Measurements from ENCODE around the gene THOC6.
"Not testable (repeated sequence)": the region's sequence is repeated elsewhere in the genome, so short reads cannot be mapped to it uniquely, and the experiment has no call there.

Gene THOC6

DNA sequence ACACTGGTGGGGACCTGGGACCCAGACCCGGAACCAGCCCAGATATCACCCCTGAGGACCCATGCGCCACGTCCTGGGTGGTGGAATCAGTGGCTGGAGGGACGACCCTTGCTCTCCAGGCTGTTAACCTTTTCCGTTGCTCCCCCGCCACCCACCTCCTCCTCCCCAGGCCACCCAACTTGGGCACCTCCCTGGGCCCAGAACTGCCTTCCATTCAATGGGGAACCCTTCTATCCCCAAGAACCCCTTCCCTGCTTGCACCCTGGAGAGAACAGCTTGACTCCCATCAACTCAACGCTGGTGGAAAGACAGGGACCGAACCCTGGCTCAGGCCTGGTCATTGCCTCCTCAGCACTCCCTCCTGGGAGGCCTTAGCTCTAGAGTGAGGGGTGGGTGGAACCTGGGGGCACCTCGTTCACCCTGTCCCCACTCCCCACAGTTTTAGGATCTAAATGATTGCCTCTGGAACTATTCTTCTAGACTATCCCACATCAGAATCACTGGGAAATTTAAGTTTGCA lies 35.9 kb downstream of the THOC6 start:
- Histone ChIP-seq H3K27me3 (ENCODE audit: control insufficient read depth in 1 of 2, insufficient read depth in 2 of 2, low read length in 2 of 2) (peaks cover 0 to 12% of the 10 kb centered on the region in 2 donors), H3K4me1 (ENCODE audit: insufficient read depth, low read length) (peaks cover 6% of the 10 kb centered on the region), H3K9ac (ENCODE audit: low read length) (no peak overlapping the region), H3K4me3 (ENCODE audit: low read depth in 1 of 2, low read length in 2 of 2) (peak overlapping the region; percentile 58 to 65), H3K27ac (ENCODE audit: low read depth, low read length) (no peak overlapping the region), H3K9me3 (ENCODE audit: low read length) (no peaks in the 10 kb centered on the region), H3K36me3 (ENCODE audit: insufficient read depth, low read length) (no peaks in the 10 kb centered on the region)

- no peak overlapping the region for H3K9ac ChIP-seq (ENCODE audit: low read length)
- no peaks in the 10 kb centered on the region for H3K9me3 ChIP-seq (ENCODE audit: low read length)
- peaks cover 11% of the 10 kb centered on the region for H3K4me1 ChIP-seq (ENCODE audit: insufficient read depth, low read length)
- H3K27ac ChIP-seq (ENCODE audit: low read depth, low read length) = no peak overlapping the region
- peaks cover 0 to 12% of the 10 kb centered on the region in 2 donors for H3K27me3 ChIP-seq (ENCODE audit: control insufficient read depth in 1 of 2, insufficient read depth in 2 of 2, low read length in 2 of 2)
- H3K36me3 ChIP-seq (ENCODE audit: insufficient read depth, low read length) = no peaks in the 10 kb centered on the region
- no peak overlapping the region for H3K4me3 ChIP-seq (ENCODE audit: low read depth in 1 of 2, low read length in 2 of 2)
Measured at GRCh38 chr16:3060339-3061127, 36.7 kb downstream of the THOC6 start.

GRCh38 chr16:3062553-3062952 lies 38.7 kb downstream of the THOC6 start:
- H3K27me3 ChIP-seq (ENCODE audit: control insufficient read depth in 1 of 2, insufficient read depth in 2 of 2, low read length in 2 of 2) = peaks cover 0 to 12% of the 10 kb centered on the region in 2 donors
- H3K4me1 ChIP-seq (ENCODE audit: insufficient read depth, low read length) = peaks cover 12% of the 10 kb centered on the region
- no peaks in the 10 kb centered on the region for H3K36me3 ChIP-seq (ENCODE audit: insufficient read depth, low read length)
- no peak overlapping the region for H3K9ac ChIP-seq (ENCODE audit: low read length)
- no peak overlapping the region for H3K27ac ChIP-seq (ENCODE audit: low read depth, low read length)
- H3K4me3 ChIP-seq (ENCODE audit: low read depth in 1 of 2, low read length in 2 of 2) = no peak overlapping the region
- H3K9me3 ChIP-seq (ENCODE audit: low read length) = no peaks in the 10 kb centered on the region

DNA sequence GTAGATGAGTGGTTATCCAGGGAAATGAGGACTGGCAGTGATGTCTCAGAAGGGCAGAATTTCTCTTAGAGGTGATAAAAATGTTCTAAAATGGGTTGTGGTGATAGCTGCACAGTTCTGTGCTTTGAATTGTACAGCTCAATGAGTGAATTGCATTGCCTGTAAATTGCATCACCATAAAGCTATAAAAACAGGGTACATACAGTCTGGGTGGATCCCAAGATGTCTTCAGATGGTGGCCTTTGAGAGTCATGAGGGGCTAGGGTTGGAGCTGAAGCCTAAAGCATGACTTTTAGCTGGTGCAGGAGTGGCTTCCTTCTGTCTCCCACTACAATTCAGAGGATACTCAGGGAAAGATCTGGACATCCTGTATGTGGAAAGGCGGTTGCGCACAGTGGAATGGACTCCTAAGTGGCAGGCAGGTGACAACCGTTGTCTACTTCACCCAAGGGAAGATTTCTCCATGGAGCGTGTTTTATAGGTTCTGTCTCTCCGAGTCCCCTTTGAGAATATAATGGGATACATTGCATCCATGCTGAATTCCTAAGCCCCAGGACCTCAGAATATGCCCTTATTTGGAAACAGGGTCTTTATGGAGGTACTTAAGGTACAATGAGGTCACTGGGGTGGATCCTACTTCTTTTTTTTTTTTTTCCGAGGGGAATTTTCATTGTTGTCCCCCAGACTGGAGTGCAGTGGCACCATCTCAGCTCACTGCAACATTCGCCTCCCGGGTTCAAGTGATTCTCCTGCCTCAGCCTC lies 40.0 kb downstream of the THOC6 start:
- Histone ChIP-seq H3K4me3 (ENCODE audit: low read depth in 1 of 2, low read length in 2 of 2) (no peak overlapping the region), H3K4me1 (ENCODE audit: insufficient read depth, low read length) (peaks cover 12% of the 10 kb centered on the region), H3K9ac (ENCODE audit: low read length) (no peak overlapping the region), H3K27ac (ENCODE audit: low read depth, low read length) (no peak overlapping the region), H3K9me3 (ENCODE audit: low read length) (no peaks in the 10 kb centered on the region), H3K27me3 (ENCODE audit: control insufficient read depth in 1 of 2, insufficient read depth in 2 of 2, low read length in 2 of 2) (peaks cover 0 to 3% of the 10 kb centered on the region in 2 donors), H3K36me3 (ENCODE audit: insufficient read depth, low read length) (no peaks in the 10 kb centered on the region)

GRCh38 chr16:3065069-3065741 lies 41.4 kb downstream of the THOC6 start, which contains the start of gene IL32:
IL32 (plus strand) TSS chr16:3065640; CDS start chr16:3065812, 172 bp downstream.
- H3K36me3 ChIP-seq (ENCODE audit: insufficient read depth, low read length) = no peaks in the 10 kb centered on the region
- H3K4me3 ChIP-seq (ENCODE audit: low read depth in 1 of 2, low read length in 2 of 2) = peak within 1 kb of the TSS; percentile 27 to 50
- H3K4me1 ChIP-seq (ENCODE audit: insufficient read depth, low read length) = peaks cover 6% of the 10 kb centered on the region
- H3K9ac ChIP-seq (ENCODE audit: low read length) = peak within 1 kb of the TSS; percentile 30
- peak within 1 kb of the TSS; percentile 41 for H3K27ac ChIP-seq (ENCODE audit: low read depth, low read length)
- H3K27me3 ChIP-seq (ENCODE audit: control insufficient read depth in 1 of 2, insufficient read depth in 2 of 2, low read length in 2 of 2) = no peaks in the 10 kb centered on the region
- no peaks in the 10 kb centered on the region for H3K9me3 ChIP-seq (ENCODE audit: low read length)

DNA sequence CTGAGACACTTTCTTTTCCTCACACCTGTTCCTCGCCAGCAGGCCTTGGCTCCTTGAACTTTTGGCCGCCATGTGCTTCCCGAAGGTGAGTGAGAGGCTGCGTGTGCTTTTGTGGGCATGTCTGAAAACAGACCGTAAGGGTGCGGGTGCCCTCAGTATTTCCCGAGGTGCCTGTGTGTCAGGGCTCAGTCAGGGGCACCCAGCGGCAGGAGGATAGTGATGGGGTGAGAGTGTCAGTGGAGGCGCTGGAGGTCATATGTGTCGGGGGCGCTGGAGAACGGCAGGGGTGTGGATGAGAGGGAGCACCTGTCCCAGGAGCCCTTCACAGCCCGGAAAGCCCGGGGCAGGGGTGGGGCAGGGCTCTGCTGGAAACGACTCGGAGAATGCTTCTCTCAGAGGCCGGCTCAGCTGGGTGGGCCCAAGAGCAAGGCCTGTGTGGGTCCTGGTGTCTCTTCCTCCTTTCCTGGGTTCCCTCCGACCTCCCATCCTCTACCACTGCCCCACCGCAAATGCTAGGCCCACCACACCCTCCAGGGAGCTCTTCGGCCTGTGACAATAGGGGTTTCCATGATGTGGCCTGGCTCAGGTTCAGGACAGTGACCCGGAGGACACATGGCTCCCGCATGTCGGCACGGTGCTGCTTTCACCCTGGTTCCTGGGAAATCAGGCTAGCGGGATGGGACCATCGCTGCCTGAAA lies 42.1 kb downstream of the THOC6 start:
- Histone ChIP-seq H3K27me3 (ENCODE audit: control insufficient read depth in 1 of 2, insufficient read depth in 2 of 2, low read length in 2 of 2) (no peaks in the 10 kb centered on the region), H3K27ac (ENCODE audit: low read depth, low read length) (peak overlapping the region; percentile 14), H3K4me3 (ENCODE audit: low read depth in 1 of 2, low read length in 2 of 2) (peak overlapping the region; percentile 27 to 50), H3K9ac (ENCODE audit: low read length) (peak overlapping the region; percentile 30), H3K36me3 (ENCODE audit: insufficient read depth, low read length) (no peaks in the 10 kb centered on the region), H3K9me3 (ENCODE audit: low read length) (no peaks in the 10 kb centered on the region), H3K4me1 (ENCODE audit: insufficient read depth, low read length) (peaks cover 6% of the 10 kb centered on the region)

GRCh38 chr16:3066440-3066748 lies 42.6 kb downstream of the THOC6 start:
- no peaks in the 10 kb centered on the region for H3K9me3 ChIP-seq (ENCODE audit: low read length)
- H3K36me3 ChIP-seq (ENCODE audit: insufficient read depth, low read length) = no peaks in the 10 kb centered on the region
- H3K4me1 ChIP-seq (ENCODE audit: insufficient read depth, low read length) = peaks cover 6% of the 10 kb centered on the region
- no peaks in the 10 kb centered on the region for H3K27me3 ChIP-seq (ENCODE audit: control insufficient read depth in 1 of 2, insufficient read depth in 2 of 2, low read length in 2 of 2)
- no peak overlapping the region for H3K9ac ChIP-seq (ENCODE audit: low read length)
- peak overlapping the region; percentile 27 to 50 for H3K4me3 ChIP-seq (ENCODE audit: low read depth in 1 of 2, low read length in 2 of 2)
- no peak overlapping the region for H3K27ac ChIP-seq (ENCODE audit: low read depth, low read length)

DNA sequence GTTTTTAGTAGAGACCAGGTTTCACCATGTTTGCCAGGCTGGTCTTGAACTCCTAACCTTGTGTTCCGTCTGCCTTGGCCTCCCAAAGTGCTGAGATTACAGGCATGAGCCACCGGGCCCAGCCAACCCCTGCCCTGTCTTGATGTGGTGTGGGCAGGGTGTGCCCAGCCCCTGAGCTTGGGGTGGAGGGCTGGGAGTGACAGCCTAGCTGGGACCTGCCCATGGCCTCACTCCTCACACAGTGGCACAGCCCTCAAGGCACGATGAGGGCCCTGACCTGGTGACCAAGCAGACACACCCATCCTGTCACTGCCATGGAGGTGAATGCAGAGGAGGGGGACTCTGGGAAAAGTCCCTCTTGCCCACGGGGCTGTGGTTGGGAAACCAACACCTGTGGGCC lies 44.7 kb downstream of the THOC6 start:
- peaks cover 6% of the 10 kb centered on the region for H3K4me1 ChIP-seq (ENCODE audit: insufficient read depth, low read length)
- H3K4me3 ChIP-seq (ENCODE audit: low read depth in 1 of 2, low read length in 2 of 2) = no peak overlapping the region
- H3K9me3 ChIP-seq (ENCODE audit: low read length) = no peaks in the 10 kb centered on the region
- H3K36me3 ChIP-seq (ENCODE audit: insufficient read depth, low read length) = no peaks in the 10 kb centered on the region
- no peak overlapping the region for H3K9ac ChIP-seq (ENCODE audit: low read length)
- no peaks in the 10 kb centered on the region for H3K27me3 ChIP-seq (ENCODE audit: control insufficient read depth in 1 of 2, insufficient read depth in 2 of 2, low read length in 2 of 2)
- H3K27ac ChIP-seq (ENCODE audit: low read depth, low read length) = no peak overlapping the region

DNA sequence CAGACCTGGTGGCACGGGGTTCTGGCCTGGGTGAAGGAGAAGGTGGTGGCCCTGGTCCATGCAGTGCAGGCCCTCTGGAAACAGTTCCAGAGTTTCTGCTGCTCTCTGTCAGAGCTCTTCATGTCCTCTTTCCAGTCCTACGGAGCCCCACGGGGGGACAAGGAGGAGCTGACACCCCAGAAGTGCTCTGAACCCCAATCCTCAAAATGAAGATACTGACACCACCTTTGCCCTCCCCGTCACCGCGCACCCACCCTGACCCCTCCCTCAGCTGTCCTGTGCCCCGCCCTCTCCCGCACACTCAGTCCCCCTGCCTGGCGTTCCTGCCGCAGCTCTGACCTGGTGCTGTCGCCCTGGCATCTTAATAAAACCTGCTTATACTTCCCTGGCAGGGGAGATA lies 45.3 kb downstream of the THOC6 start:
- not testable (repeated sequence) for H3K9ac ChIP-seq (ENCODE audit: low read length); H3K4me1 ChIP-seq (ENCODE audit: insufficient read depth, low read length); H3K27me3 ChIP-seq (ENCODE audit: control insufficient read depth in 1 of 2, insufficient read depth in 2 of 2, low read length in 2 of 2); H3K36me3 ChIP-seq (ENCODE audit: insufficient read depth, low read length); H3K9me3 ChIP-seq (ENCODE audit: low read length); H3K4me3 ChIP-seq (ENCODE audit: low read depth in 1 of 2, low read length in 2 of 2); H3K27ac ChIP-seq (ENCODE audit: low read depth, low read length)

- H3K4me1 ChIP-seq (ENCODE audit: insufficient read depth, low read length) = no peaks in the 10 kb centered on the region
- H3K27ac ChIP-seq (ENCODE audit: low read depth, low read length) = no peak overlapping the region
- H3K9me3 ChIP-seq (ENCODE audit: low read length) = no peaks in the 10 kb centered on the region
- no peaks in the 10 kb centered on the region for H3K27me3 ChIP-seq (ENCODE audit: control insufficient read depth in 1 of 2, insufficient read depth in 2 of 2, low read length in 2 of 2)
- no peaks in the 10 kb centered on the region for H3K36me3 ChIP-seq (ENCODE audit: insufficient read depth, low read length)
- H3K4me3 ChIP-seq (ENCODE audit: low read depth in 1 of 2, low read length in 2 of 2) = no peak overlapping the region
- H3K9ac ChIP-seq (ENCODE audit: low read length) = no peak overlapping the region
Measured at GRCh38 chr16:3070608-3071111, 46.8 kb downstream of the THOC6 start.

DNA sequence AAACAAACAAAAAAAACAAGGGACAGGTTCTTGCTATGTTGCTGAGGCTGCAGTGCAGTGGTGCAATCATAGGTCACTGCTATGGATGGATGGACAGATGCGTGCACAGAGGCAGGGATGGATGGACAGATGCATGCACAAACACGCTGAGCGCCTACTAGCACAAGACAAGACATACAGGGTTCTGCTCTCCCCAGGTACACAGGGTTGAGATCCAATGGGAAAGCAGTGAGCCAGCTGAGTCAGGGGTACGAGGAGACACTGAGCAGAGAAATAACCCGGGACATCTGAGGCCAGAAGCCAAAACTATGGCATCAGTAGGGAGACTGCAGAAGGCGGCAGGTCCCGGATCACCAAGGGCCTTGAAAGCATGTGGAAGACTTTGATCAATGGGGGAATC lies 47.8 kb downstream of the THOC6 start:
- no peak overlapping the region for H3K9ac ChIP-seq (ENCODE audit: low read length)
- no peak overlapping the region for H3K4me3 ChIP-seq (ENCODE audit: low read depth in 1 of 2, low read length in 2 of 2)
- H3K27ac ChIP-seq (ENCODE audit: low read depth, low read length) = no peak overlapping the region

More for the DNA sequence above, 47.8 kb downstream of the THOC6 start:
- Histone ChIP-seq H3K27me3 (ENCODE audit: control insufficient read depth in 1 of 2, insufficient read depth in 2 of 2, low read length in 2 of 2) (no peaks in the 10 kb centered on the region), H3K9me3 (ENCODE audit: low read length) (no peaks in the 10 kb centered on the region), H3K36me3 (ENCODE audit: insufficient read depth, low read length) (no peaks in the 10 kb centered on the region), H3K4me1 (ENCODE audit: insufficient read depth, low read length) (no peaks in the 10 kb centered on the region)

Measured in muscle layer of colon (tissue), 2 donors.